Keratinocyte (primary cell): ENCODE results near the gene SCAF8.

Source experiments
- EZH2 ChIP-seq: IDR thresholded peaks from one replicate; pipeline ENCODE4 v1.6.1; 2012; ENCODE audit warnings: inconsistent platforms, mild to moderate bottlenecking, low read length, moderate library complexity
- TF ChIP-seq, protein P1 (sequence below), 3 experiments: IDR thresholded peaks in 1 of 3; conservative IDR thresholded peaks in 1 of 3; optimal IDR thresholded peaks in 1 of 3; 2 replicates in 2 of 3; 3 replicates in 1 of 3; pipeline versions ENCODE3 to v1.5.1; 2011; ENCODE audit warnings: low read length in 3 of 3, mild to moderate bottlenecking in 3 of 3, moderate library complexity in 2 of 3, control low read depth in 1 of 3, inconsistent platforms in 1 of 3; ENCODE audit not compliant: insufficient read depth in 2 of 3; ENCODE audit errors: extremely low read depth in 1 of 3

DNA sequence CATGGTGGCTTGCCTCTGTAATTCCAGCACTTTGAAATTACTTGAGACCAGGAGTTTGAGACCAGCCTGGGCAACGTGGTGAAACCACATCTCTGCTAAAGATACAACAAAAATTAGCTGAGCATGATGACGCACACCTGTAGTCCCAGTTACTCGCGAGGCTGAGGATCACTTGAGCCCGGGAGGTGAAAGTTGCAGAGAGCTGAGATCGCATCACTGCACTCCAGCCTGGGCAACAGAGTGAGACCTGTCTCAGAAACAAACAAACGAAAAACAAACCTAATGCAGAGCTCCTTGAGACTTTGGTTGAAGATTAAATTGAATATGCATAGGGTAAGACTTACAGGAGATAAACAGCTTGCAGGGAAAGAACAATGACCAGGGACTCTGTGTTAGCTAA, 80.8 kb downstream of the SCAF8 start:
- TF ChIP-seq, protein P1, sequence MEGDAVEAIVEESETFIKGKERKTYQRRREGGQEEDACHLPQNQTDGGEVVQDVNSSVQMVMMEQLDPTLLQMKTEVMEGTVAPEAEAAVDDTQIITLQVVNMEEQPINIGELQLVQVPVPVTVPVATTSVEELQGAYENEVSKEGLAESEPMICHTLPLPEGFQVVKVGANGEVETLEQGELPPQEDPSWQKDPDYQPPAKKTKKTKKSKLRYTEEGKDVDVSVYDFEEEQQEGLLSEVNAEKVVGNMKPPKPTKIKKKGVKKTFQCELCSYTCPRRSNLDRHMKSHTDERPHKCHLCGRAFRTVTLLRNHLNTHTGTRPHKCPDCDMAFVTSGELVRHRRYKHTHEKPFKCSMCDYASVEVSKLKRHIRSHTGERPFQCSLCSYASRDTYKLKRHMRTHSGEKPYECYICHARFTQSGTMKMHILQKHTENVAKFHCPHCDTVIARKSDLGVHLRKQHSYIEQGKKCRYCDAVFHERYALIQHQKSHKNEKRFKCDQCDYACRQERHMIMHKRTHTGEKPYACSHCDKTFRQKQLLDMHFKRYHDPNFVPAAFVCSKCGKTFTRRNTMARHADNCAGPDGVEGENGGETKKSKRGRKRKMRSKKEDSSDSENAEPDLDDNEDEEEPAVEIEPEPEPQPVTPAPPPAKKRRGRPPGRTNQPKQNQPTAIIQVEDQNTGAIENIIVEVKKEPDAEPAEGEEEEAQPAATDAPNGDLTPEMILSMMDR (optimal IDR thresholded peaks at IDR 0.05 in 1 of 3, IDR thresholded peaks at IDR 0.05 in 1 of 3, conservative IDR thresholded peaks at IDR 0.05 in 1 of 3; ENCODE audit: extremely low read depth in 1 of 3, insufficient read depth in 2 of 3, low read length in 3 of 3): no peak
- no peak for TF ChIP-seq EZH2
